Stimulated activated CD4-positive, alpha-beta T cell treated with anti-CD3 and anti-CD28 coated beads, Interleukin-2, amount 100 ng/mL, for 24 hours (primary cell): ENCODE data around the gene SOWAHA.
"Not testable (repeated sequence)": the region's sequence is repeated elsewhere in the genome, so short reads cannot be mapped to it uniquely, and the experiment has no call there.

Experiments
- DNase-seq, 2 donors: peaks; one replicate each; pipeline ENCODE4 v3.0.0-alpha.2; 2020

Gene SOWAHA

DNA sequence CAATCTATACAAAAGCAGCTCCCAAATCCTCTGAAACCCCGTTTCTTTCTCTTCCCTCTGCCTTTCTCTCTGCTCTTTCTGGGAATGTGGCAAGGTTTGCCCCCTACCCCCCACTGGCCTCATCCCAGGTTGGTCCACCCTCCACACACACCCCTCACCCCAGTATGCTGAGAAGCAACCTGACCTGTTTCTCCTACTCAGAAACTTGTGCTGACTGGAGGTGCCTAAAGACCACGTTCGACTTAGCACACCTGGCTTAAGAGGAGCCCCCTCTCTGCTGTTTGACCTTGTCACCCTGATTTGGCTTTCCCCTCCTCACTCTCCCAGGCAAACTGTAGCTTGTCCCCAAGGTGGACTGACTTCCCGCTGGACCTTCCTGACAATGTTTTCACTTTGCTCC is 35.0 kb upstream of the SOWAHA start:
- DNase-seq = no peak

DNA sequence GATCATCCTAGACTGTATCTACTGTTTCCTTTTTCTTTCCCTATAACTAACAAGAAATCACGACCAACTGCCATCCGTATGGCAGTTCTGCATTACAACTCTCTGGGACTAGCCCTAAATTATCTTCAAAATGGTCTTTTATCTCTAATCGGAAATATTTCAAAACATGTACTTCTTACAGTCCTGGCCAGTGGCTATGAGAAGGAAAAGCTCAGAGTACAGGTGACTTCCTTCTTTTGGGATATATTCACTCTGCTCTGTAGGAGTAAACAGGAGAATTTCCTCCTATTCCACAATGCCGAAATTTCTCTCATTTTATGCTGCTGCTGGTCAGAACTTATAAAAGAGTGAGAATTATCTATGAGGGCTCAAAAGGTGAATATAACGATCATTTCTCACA is 34.2 kb upstream of the SOWAHA start:
- DNase-seq = no peak

DNA sequence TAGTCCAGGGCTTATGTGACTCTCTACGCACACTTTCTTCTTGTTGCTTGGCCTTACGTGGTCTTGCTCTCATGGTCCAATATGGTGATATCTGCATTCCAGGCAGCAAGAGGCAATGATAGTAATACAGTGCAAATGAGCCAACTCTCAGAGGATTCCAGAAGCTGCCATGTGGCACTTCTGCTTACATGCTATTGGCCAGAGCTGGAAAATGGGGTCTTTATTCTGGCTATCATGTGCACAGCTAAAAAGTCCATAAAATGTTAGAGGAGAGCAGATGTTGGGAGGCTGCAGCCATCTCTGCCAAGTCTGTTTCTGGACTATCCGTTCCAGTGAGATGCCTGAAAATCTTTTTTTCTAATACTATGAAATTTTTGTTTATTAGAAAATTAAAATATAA is 33.1 kb upstream of the SOWAHA start:
- DNase-seq = no peak

DNA sequence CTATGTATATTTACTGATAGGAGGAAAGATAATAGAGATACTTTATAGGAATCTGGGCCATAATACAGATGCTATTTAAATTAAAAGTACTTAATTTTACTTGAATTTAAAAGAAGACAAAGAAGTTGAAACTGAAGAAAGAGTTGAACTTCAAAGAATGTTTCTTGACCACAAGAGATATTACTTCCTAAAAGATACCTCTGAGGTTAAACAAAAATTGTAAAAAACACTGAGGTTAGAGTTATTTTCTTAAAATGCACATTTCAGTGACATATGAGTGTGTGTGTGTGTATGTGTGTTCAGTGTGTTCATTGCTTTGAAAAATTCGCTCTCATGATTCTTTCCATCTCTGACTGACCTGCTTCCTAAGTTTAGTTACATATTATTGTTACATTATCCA is 32.5 kb upstream of the SOWAHA start:
- DNase-seq = no peak

DNA sequence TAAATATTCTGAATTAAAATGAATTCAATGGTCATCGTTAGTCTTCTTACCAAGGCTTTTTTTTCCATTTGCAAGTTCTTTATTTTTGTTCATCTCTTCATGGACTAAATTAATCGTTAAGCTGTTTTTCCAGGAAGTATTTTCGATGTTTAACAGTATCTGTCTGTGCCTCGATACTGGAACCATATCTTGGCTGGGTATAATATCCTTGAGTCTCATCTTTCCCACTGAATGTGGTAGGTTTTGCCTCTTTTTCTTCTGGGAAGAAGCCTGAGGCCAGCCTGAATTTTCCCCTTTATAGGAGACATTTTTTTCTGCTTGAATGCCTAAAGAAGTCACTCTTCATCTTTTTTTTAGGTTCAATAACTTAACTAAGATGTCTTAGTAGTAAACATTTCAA is 32.1 kb upstream of the SOWAHA start:
- DNase-seq = no peak

DNA sequence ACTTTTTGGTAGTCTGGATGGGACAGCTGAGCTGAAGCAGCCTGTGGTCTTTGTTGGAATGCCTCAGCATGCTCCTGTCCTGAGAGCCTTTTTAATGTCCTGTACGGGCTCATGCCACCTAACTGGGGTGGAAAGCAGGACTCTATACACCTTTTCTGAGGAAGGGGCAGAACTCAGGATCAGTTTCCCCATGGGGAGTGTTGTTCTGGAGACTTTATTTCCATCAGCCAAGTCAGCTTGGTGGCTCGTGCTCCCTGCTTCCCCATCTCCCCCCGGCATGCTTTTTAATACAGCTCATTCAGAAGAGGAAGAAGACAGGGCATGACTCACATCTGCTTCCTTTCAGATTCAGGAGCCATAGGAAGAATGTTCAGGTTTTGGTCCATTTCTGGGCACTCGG is 31.0 kb upstream of the SOWAHA start:
- DNase-seq = no peak

DNA sequence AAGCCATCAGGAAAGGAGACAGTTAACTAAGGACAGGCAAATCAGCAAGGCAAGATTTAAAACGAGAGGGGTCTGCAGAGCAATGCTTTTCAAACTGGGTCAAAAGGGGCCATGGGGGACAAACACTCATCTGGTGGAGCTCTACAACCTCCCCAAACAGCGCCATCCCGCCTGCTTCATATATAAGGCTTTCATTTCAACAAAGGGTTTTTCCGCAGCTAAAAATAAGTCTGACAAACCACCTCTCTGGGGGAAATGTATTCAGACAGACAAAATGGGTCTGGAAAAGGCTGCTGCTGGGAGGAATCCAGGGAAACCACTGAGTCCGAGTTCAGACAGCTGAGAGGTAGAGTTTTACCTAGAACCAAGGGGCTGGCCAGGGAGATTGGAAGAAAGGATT is 27.7 kb upstream of the SOWAHA start:
- no peak for DNase-seq

DNA sequence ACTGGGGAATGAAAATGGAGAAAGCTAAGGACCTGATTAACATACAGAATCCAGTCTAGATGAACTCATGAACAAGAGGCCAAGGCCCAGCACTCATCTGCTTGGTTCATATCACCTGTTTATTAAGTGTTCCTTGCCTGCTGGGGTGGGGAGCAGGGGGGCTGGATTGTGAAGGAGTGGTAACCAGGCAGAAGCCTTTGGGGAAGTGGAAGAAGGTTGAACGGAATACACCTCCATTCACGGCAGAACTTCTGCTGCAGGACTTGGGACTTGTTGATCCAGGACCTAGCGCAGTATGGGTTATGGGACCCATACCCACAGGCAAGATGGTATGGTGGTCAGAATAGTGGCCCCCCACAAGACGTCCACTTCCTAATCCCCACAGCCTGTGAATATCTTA is 27.2 kb upstream of the SOWAHA start:
- no peak for DNase-seq

DNA sequence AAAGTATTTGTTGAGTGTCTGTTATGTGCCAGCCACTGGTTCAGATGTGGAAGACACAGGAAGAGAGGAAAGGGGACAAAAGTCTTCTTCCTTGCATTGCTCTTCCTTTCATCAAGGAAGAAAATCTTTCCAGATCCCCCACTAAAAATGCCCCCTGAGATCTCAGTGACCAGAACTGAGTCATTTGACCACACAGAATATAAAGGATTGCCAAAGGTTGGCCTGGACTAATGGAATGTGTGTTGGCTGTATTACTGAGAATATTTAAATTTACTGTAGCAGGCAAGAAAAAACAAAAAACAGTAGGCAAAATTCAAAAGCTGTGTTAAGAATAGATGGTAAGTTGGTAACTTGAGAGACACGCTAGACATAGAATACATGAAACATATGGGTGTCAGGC is 26.0 kb upstream of the SOWAHA start:
- DNase-seq = no peak

DNA sequence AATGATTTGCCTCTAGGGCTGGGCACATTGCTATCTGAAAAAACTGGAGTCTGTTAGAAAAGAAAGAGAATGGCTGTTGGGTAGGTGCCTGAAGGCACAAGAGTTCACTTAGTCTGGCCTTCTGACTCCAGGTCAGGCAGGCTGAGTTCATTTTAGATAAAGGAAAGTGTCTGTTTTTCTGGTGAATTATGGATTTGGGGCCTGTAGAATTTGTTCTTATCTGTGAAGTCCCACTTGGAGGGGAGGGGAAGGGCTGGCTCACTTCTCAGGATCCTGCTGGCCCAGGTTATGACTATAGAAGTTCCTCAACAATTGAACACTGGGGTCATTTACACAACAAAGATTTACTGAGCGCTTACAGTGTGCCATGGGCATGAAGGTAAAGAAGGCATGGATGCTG is 24.6 kb upstream of the SOWAHA start:
- DNase-seq = no peak

DNA sequence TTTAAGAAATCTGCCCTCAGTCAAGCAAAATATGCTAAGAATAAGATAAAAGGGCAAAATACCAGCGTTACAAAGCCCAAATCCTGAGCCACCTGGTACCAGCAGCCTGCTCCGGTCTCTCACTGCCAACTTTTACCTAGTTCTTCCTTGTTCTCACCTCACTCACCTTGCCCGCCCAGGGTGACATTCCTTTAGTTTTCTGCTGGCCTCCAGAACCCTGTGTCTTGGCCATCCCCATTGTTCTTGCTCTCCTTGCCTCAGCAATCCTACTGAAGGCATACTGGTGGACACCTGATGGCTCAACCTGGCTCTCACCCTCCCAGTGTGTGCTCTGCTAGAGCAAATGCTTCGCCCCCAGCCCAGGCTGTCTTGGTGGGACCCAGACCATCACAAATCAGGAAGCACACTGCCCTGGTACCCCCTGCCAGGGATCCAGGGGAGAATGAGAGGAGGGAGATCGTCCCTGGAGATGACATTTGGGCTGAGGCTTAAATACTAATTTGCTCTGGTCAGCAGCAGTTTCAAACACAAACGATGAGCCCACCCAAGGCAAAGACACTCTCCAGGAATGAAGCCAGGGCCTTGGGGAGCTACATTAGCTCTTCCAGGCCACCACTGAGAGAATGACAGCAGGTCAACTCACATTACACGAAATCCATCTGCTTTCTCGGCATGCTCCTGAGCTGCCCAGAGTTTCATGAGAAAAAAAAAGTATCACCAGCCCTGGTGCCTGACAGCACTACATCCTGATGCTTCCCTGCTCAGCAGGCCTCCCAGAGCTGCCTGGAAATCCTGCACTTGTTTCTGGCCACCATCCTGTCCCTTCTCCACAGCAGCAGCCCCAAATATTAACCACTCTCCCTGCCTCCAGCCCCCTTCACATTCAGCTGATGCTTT is 23.9 kb upstream of the SOWAHA start:
- no peak for DNase-seq

DNA sequence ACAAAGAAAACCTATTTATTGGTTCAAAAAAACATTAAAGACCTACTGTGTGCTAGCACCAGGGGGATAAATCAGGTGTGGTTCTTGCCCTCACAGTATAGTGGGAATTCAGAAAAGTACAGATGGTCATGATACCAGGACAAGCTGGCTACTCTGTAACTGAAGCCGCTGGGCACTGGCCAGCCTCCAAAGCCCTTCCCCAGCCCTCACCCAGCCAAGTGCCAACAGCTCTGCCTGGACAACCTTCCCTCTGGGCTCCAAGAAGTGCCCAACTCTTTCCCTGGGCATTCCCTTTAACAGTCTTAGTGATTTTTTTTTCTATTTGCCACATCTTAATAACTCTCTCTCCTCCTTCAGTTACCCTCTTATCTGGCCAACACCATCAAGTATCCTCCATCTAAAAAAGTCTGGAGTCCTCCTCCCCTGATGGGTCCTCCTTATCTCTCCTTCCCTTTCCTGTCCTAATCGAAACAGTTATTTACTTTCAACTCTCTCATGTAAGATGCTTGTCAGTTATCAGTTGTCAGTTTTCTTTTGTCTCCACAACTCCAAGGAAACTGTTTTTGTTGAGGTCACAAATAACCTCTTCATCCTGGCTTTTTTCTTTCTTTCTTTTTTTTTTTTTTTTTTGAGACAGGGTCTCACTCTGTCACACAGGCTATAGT is 22.8 kb upstream of the SOWAHA start:
- no peak for DNase-seq

DNA sequence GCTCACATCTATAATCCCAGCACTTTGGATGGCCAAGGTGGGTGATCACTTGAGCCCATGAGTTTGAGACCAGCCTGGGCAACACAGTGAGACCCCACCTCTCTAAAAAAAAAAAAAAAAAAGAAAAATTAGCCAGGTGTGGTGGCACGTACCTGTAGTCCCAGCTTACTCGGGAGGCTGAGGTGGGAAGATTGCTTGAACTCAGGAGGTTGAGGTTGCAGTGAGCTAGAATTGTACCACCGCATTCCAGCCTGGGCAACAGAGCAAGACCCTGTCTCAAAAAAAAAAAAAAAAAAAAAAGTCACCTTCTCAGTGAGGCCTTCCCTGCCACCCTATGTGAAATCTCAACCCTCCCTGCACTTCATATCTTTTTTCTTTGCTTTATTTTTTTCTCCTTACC is 22.1 kb upstream of the SOWAHA start:
- no peak for DNase-seq

DNA sequence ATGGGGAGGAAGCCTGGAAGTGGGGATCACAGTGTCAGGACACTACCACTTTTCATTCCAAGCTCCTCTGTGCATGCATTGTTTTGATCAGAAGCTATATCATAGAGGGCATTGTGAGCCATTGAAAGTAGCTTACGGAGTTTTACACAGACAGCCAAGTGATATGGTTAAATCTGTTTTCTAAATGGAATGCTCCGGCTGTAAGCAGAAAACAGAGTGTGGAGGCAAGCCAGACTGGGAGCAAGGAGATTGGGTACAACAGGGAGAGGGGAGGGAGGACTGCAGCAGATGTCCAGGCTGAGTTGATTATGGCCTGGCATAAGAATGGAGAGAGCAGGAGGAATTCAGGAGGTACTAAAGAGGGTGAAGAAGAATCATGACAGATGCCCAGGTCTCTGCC is 15.5 kb upstream of the SOWAHA start:
- no peak for DNase-seq

DNA sequence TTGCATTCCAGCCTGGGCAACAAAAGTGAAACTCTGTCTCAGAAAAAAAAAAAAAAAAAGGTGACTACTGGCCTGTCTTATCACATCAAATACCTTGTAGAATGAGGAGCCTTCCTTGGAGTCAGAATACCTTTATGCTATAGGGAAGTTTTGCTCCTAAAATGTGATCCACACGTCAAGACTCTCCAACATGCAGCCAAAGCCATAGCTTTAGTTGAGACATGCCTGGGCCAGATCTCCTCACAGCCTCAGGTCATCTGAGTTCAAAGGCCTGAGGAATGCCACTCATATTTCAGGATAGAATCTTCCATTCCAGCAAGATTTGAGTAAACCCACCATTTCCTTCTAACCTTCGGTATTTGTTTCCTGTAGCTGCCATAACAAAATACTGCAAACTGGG is 13.7 kb upstream of the SOWAHA start:
- no peak for DNase-seq

DNA sequence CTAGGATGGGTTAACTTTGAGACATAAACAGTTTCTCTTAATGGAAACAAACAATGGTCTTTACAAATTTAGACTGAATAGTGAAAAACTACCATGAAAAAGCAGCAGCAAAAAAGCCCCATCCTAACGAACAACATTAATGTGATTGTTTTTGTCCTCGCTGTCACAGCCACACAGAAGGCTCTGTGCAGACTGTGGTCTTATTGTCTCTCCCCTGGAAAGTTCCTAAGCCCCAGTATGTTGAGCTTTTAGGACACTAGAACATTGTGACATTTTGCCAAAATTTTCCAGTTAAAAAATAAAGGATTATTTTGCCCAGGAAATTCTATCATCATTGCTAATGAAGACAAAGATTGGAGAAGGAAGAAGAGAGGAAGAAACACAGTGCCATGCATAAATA is 12.6 kb upstream of the SOWAHA start:
- no peak for DNase-seq

DNA sequence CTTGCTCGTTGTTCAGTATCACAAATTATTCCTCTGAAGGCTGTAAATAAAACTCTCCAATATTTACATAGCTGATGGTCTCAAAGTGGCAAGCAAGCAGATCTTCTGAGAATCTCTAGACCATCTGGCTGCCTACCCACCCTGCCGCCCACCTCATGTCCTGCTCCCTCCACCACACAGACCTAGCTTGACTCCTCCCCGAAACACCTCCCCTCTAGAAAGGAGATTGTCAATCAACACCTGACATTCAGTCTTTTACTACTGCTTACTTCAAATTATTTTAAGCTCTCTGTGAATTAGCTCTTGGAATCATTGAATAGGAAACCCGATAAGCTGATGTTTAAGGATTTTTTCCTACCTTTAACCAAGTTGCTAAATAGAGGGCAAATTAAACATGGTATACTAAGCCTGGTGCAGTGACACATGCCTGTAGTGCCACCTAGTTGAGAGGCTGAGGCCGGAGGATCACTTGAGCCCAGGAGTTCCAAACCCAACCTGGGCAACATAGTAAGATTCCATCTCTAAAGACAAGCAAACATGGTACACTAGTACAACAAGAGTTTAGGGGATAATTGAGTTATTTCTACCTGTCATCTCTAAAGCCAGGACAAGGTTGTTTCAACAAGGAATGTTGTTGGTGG is 10.9 kb upstream of the SOWAHA start:
- no peak for DNase-seq

DNA sequence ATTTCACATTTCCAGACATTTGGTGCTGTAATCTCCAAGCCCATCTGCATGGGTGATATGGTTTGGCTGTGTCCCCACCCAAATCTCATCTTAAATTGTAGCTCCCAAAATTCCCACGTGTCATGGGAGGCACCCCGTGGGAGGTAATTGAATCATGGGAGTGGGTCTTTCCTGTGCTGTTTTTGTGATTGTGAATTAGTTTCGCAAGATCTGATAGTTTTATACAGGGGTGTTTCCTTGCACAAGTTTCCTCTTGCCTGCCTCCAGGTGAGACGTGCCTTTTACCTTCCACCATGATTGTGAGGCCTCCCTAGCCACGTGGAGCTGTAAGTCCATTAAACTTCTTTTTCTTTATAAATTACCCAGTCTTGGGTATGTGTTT is 10.4 kb upstream of the SOWAHA start:
- not testable (repeated sequence) for DNase-seq

DNA sequence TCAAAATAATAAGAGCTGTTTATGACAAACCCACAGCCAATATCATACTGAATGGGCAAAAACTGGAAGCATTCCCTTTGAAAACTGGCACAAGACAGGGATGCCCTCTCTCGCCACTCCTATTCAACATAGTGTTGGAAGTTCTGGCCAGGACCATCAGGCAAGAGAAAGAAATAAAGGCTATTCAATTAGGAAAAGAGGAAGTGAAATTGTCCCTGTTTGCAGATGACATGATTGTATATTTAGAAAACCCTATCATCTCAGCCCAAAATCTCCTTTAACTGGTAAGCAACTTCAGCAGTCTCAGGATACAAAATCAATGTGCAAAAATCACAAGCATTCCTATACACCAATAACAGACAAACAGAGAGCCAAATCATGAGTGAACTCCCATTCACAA is 8.9 kb upstream of the SOWAHA start:
- DNase-seq = not testable (repeated sequence)

DNA sequence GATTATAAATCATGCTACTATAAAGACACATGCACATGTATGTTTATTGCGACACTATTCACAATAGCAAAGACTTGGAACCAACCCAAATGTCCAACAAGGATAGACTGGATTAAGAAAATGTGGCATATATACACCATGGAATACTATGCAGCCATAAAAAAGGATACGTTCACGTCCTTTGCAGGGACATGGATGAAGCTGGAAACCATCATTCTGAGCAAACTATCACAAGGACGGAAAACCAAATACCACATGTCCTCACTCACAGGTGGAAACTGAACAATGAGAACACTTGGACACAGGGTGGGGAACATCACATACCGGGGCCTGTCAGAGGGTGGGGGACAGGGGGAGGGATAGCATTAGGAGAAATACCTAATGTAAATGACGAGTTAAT is 7.2 kb upstream of the SOWAHA start:
- not testable (repeated sequence) for DNase-seq

DNA sequence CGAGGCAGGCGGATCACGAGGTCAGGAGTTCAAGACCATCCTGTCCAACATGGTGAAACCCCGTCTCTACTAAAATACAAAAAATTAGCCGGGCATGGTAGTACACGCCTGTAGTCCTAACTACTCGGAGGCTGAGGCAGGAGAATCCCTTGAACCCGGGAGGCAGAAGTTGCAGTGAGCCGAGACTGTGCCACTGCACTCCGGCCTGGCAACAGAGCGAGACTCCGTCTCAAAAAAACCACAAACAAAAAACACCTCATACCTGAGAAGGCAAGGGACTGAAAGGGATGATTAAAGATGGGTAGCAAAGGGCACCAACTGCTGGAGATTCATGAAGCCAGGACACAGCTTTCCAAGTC is 6.3 kb upstream of the SOWAHA start:
- DNase-seq = not testable (repeated sequence)

DNA sequence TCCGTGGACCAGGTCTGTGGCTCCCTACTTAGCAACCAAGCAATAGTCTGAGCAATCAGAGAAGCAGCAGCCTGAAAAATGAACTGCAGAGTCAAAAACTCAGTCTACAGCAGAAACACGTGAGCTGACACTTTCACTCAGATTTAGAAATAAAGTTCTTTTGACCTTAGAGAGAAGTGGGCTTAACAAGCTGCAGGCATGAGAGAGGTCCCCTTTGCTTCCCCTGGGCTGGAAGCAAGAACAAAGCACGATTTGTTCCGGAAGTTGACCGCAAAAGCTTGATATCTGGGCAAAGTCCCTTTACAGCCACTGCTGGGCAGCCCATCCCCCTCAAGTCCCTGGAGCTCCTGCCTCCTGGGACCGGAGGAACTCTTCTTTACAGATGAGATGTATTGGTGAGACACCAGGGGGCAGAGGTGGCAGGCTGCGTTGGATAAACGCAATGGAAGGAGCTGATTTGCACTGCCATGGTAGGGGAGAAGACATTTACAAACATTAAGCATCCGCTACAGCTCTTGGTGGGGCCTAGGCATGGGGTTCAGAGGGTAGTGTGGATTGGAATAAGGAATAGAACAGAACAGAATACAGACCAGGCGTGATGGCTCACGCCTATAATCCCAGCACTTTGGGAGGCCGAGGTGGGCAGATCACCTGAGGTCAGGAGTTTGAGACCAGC is 5.8 kb upstream of the SOWAHA start:
- no peak for DNase-seq

DNA sequence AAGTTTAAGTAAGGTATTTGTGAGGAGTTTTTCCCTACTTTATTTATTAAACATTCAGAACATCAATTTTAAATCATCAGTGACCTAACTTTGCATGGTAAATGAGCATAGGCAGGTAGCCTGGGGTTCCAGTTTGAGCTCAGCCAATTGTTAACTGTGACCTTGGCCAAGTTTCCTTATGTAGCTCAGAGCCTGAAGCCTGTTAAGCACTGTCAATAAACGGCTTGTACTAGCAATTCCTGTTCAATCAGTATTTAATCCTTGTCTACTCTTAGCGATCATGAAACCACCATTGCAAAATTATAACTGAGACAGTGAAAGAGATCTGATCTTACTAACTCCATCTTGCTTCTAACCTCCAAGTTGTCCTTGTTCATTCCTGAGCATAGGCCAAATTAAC is 4.7 kb upstream of the SOWAHA start:
- DNase-seq = no peak

DNA sequence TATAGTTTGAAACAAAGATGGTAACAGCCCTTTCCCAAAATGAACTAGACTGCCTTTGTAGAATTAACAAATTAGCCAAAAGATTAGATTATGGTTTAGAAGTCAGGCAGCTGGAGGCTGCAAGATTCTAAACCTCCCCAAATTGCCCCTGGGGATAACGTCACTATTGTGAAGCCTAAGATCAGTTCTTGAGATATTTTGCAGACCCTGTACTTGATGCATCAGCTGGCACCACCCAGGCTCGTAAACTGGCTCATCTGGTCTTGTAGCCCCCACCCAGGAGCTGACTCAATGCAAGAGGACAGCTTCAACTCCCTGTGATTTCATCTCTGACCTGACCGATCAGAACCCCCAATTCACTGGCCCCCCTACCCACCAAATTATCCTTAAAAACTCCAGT is 4.2 kb upstream of the SOWAHA start:
- no peak for DNase-seq
